ENCODE measurements around the gene DAD1. TPM values are rescaled to one million over a fixed set of nuclear protein-coding genes. Genes with fewer than 3 reads are reported as not detected.

The DAD1 gene
- total RNA-seq, 1 experiment from 2014 or later: 155 TPM

DNA sequence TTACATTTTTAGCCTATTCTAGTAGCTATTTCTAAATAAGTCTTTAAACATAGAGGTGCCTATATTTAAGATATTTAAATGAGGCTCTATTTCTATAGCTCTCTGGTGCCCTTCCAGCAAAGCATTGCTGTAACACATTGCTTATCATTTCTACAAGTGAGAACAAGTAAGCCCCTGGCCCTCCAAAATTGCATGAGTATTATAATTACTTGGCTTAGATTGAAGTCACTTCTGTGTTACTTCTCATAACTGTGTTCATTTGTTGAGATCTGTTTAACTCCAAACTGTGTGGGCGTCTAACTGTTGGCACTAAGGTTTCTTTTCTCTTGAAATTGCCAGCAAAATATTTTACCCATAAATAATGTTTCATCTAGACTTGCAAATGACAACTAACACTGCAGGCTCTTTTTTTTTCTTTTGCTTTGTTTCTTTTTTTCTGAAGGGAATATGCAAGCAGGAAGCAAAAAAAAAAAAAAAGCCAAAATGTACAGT lies 66.5 kb downstream of the DAD1 start:
- Histone ChIP-seq H3K36me3 (ENCODE audit: low read depth) (no peaks in the 10 kb centered on the region), H3K4me3 (no peak overlapping the region), H3K27ac (no peak overlapping the region), H3K4me1 (replicated peaks; ENCODE audit: insufficient read depth) (no peaks in the 10 kb centered on the region), H3F3A (ENCODE audit: insufficient read depth, low read depth) (no peaks in the 10 kb centered on the region), H2AFZ (no peak overlapping the region), H4K20me1 (ENCODE audit: insufficient read depth) (no peaks in the 10 kb centered on the region), H3K9me2 (ENCODE audit: insufficient read depth) (no peaks in the 10 kb centered on the region), H3K9me3 (ENCODE audit: insufficient read depth, low read depth) (no peaks in the 10 kb centered on the region), H3K27me3 (ENCODE audit: insufficient read depth, low read depth) (no peaks in the 10 kb centered on the region), H3K4me2 (no peak overlapping the region), H3K79me2 (ENCODE audit: low read depth) (no peaks in the 10 kb centered on the region)
- ChIA-PET POLR2A (ENCODE audit: unreplicated experiment) (interaction anchor here (0.6 kb wide), 1 partner anchor 68 kb away, joined by 3 read pairs; no protein-coding TSS in a partner anchor), CTCF (no interaction called here)
- BruUV-seq (replicated peaks): no TSS peak
- intact Hi-C loops (cut with micrococcal nuclease; ENCODE audit: unreplicated experiment): no loop called here
- TF ChIP-seq, protein P1, sequence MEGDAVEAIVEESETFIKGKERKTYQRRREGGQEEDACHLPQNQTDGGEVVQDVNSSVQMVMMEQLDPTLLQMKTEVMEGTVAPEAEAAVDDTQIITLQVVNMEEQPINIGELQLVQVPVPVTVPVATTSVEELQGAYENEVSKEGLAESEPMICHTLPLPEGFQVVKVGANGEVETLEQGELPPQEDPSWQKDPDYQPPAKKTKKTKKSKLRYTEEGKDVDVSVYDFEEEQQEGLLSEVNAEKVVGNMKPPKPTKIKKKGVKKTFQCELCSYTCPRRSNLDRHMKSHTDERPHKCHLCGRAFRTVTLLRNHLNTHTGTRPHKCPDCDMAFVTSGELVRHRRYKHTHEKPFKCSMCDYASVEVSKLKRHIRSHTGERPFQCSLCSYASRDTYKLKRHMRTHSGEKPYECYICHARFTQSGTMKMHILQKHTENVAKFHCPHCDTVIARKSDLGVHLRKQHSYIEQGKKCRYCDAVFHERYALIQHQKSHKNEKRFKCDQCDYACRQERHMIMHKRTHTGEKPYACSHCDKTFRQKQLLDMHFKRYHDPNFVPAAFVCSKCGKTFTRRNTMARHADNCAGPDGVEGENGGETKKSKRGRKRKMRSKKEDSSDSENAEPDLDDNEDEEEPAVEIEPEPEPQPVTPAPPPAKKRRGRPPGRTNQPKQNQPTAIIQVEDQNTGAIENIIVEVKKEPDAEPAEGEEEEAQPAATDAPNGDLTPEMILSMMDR (conservative IDR thresholded peaks at IDR 0.05): no peak
- no peak for TF ChIP-seq EZH2 (IDR thresholded peaks at IDR 0.05; ENCODE audit: low read depth)
- no peak for DNase-seq

DNA sequence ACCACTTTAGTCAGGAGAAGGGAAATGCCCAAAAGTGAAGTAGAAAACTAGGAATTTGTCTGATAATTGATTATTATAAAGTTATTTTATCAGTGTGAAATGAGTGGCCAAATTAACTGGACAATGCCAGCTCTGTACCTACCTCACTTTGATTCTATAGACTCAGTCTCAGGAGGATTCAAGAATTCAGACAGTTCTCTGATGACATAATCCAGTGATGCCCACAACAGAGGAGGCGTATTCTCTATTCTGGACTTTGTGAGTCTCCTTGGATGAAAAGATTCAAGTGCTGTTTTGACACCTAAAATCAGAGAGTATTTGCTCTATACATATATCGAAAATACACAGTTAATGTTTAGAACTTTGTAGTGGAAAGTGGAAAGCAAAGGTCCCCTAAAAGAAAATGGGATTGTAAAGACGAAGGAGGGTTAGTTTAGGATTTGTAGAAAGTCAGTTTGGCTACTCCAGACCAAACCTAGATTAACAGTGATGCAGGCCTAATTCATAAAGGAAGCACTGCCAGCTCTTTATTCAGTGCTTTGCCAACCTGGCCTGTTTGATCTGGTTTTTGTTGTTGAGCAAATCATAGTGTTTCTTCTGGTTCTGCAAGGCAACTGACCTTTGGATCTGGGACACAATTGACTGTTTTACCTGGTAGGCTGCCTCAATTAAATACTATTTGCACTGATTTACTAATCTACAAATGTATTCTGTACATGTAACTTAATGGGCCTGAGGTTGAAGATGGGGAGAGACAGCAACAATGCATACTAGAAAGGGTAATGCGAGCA lies 67.4 kb downstream of the DAD1 start:
- Histone ChIP-seq H4K20me1 (ENCODE audit: insufficient read depth) (no peaks in the 10 kb centered on the region), H3F3A (ENCODE audit: insufficient read depth, low read depth) (no peaks in the 10 kb centered on the region), H2AFZ (no peak overlapping the region), H3K9me2 (ENCODE audit: insufficient read depth) (no peaks in the 10 kb centered on the region), H3K4me2 (no peak overlapping the region), H3K27ac (no peak overlapping the region), H3K36me3 (ENCODE audit: low read depth) (no peaks in the 10 kb centered on the region), H3K9me3 (ENCODE audit: insufficient read depth, low read depth) (no peaks in the 10 kb centered on the region), H3K4me3 (no peak overlapping the region), H3K4me1 (replicated peaks; ENCODE audit: insufficient read depth) (no peaks in the 10 kb centered on the region), H3K79me2 (ENCODE audit: low read depth) (no peaks in the 10 kb centered on the region), H3K27me3 (ENCODE audit: insufficient read depth, low read depth) (no peaks in the 10 kb centered on the region)
- POLR2A ChIA-PET (ENCODE audit: unreplicated experiment): interaction anchor here (0.6 kb wide), 1 partner anchor 67 kb away, joined by 3 read pairs; no protein-coding TSS in a partner anchor
- no TSS peak for BruUV-seq (replicated peaks)
- CTCF ChIA-PET: no interaction called here
- intact Hi-C loops (cut with micrococcal nuclease; ENCODE audit: unreplicated experiment): no loop called here
- TF ChIP-seq EZH2 (IDR thresholded peaks at IDR 0.05; ENCODE audit: low read depth): no peak
- TF ChIP-seq, protein P1 (conservative IDR thresholded peaks at IDR 0.05): no peak
- DNase-seq: no peak

DNA sequence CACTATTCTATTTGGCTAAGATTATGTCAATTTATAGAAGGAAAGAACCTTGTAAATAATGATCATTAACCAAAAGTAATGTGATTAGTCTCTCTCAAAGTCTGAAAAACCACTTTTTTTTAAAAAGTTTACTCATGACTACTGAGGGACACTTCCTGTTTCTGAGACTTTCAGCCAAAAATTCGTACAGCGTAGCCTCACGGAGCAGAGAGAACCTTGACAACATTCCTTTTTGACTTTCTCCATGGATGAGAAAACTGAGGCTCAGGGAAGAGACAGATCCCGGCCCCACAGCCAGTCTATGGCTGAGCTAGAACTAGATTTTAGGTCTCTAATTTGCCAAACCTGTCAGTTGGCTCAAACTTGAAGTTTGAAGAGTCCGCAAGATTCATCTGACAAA lies 68.2 kb downstream of the DAD1 start:
- intact Hi-C loops (cut with micrococcal nuclease; ENCODE audit: unreplicated experiment): no loop called here
- POLR2A ChIA-PET (ENCODE audit: unreplicated experiment): no interaction called here

More for the DNA sequence above, 68.2 kb downstream of the DAD1 start:
- Histone ChIP-seq H3K4me1 (replicated peaks; ENCODE audit: insufficient read depth) (no peaks in the 10 kb centered on the region), H3F3A (ENCODE audit: insufficient read depth, low read depth) (no peaks in the 10 kb centered on the region), H3K9me3 (ENCODE audit: insufficient read depth, low read depth) (no peaks in the 10 kb centered on the region), H3K4me2 (no peak overlapping the region), H2AFZ (no peak overlapping the region), H3K36me3 (ENCODE audit: low read depth) (no peaks in the 10 kb centered on the region), H3K9me2 (ENCODE audit: insufficient read depth) (no peaks in the 10 kb centered on the region), H3K27me3 (ENCODE audit: insufficient read depth, low read depth) (no peaks in the 10 kb centered on the region), H3K27ac (no peak overlapping the region), H3K79me2 (ENCODE audit: low read depth) (no peaks in the 10 kb centered on the region), H3K4me3 (no peak overlapping the region), H4K20me1 (ENCODE audit: insufficient read depth) (no peaks in the 10 kb centered on the region)
- DNase-seq: no peak
- BruUV-seq (replicated peaks): no TSS peak
- TF ChIP-seq, protein P1 (conservative IDR thresholded peaks at IDR 0.05): no peak
- no peak for TF ChIP-seq EZH2 (IDR thresholded peaks at IDR 0.05; ENCODE audit: low read depth)
- CTCF ChIA-PET: no interaction called here
